Stimulated activated CD4-positive, alpha-beta T cell treated with anti-CD3 and anti-CD28 coated beads, Interleukin-1b, Interleukin-23, amount 100 ng/mL, for 48 hours (primary cell): Measurements from ENCODE around the gene IGF2R.

Experiments
- DNase-seq: peaks from one replicate; pipeline ENCODE4 v3.0.0-alpha.2; 2020

IGF2R gene

GRCh38 chr6:160156842-160157241 lies 188.0 kb downstream of the IGF2R start:
- DNase-seq: no peak

GRCh38 chr6:160160450-160160849 lies 191.6 kb downstream of the IGF2R start:
- no peak for DNase-seq
